ENCODE data around the gene FAM90A1. TPM values are rescaled to one million over a fixed set of nuclear protein-coding genes. Genes with fewer than 3 reads are reported as not detected.
"Not testable (repeated sequence)": the region's sequence is repeated elsewhere in the genome, so short reads cannot be mapped to it uniquely, and the experiment has no call there.

FAM90A1 gene, protein sequence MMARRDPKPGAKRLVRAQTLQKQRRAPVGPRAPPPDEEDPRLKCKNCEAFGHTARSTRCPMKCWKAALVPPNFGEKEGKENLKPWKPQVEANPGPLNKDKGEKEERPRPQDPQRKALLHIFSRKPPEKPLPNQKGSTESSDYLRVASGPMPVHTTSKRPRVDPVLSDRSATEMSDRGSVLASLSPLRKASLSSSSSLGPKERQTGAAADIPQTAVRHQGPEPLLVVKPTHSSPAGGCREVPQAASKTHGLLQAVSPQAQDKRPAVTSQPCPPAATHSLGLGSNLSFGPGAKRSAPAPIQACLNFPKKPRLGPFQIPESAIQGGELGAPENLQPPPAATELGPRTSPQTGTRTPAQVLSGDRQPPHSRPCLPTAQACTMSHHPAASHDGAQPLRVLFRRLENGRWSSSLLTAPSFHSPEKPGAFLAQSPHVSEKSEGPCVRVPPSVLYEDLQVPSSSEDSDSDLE
- 0.91 TPM for polyA plus RNA-seq
- long read RNA-seq, donor 1 = 0 reads
- long read RNA-seq, donor 2 = 0 reads
- long read RNA-seq, donor 3 = 0 reads
- long read RNA-seq, donor 4 = 0 reads
- long read RNA-seq, donor 5 = 0 reads
- long read RNA-seq, donor 6 = 0 reads
- long read RNA-seq, donor 7 = 0 reads
- long read RNA-seq, donor 8 = 0 reads
- long read RNA-seq, donor 9 = 0 reads
- long read RNA-seq, donor 10 = 0 reads
- long read RNA-seq, donor 11 = 0 reads

DNA sequence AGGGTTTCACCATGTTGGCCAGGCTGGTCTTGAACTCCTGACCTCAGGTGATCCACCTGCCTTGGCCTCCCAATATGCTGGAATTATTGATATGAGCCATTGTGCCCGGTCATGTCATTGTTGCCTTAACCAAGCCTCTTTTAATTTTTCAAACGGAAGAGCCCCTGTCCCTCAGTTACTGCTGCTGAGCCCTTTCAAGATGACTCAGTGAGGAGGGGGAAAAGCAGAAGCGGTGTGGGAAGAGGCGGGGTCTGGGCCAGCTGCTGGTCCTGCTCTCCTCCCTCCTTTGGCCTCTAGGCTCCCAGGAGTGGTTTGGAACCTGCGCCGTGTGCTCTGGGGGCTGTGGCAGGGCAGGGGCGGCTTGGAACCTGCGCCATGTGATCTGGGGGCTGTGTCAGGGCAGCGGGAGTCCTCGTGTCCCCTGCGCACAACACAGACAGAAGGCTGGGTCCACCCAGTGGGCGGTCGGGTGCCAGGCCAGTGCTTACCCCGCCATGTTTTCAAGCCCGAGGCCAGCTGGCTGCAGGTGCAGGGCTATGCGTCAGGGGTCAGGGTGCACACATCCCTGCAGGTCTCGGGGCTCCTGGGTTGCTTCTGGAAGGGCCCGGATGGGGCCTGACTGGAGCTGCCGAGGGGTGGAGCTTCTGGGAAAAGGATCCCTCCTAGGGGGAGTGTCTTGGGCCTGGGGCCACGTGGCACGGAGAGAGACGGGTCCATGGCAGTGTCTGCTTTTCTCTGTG, at the start of gene FAM90A1:
TSS of gene FAM90A1 (minus strand) at position 627 of the 740 bp plus-strand sequence. CDS start 2,786 bp downstream, outside the sequence.
- not testable (repeated sequence) for H3K27ac ChIP-seq (ENCODE audit: low read length); H3K4me1 ChIP-seq (ENCODE audit: control insufficient read depth, insufficient read depth, low read length); H3K9me3 ChIP-seq (ENCODE audit: control insufficient read depth, low read depth, low read length); H3K36me3 ChIP-seq (ENCODE audit: control insufficient read depth, insufficient read depth, low read length); H3K27me3 ChIP-seq (ENCODE audit: control insufficient read depth, insufficient read depth, low read length)
- DNase-seq = peak; percentile 46 to 47
- no CpG with 5 or more reads among the region's 22 CpGs for WGBS (ENCODE audit: insufficient coverage, low lambda C conversion rate)
- H3K4me3 ChIP-seq (ENCODE audit: low read length) = peak within 1 kb of the TSS; percentile 23

- H3K4me1 ChIP-seq (ENCODE audit: control insufficient read depth, insufficient read depth, low read length); DNase-seq; H3K4me3 ChIP-seq (ENCODE audit: low read length); H3K27ac ChIP-seq (ENCODE audit: low read length); H3K27me3 ChIP-seq (ENCODE audit: control insufficient read depth, insufficient read depth, low read length); H3K36me3 ChIP-seq (ENCODE audit: control insufficient read depth, insufficient read depth, low read length); H3K9me3 ChIP-seq (ENCODE audit: control insufficient read depth, low read depth, low read length): not testable (repeated sequence)
- WGBS (ENCODE audit: insufficient coverage, low lambda C conversion rate) = no CpG with 5 or more reads among the region's 2 CpGs
Observed at GRCh38 chr12:8276397-8276796, 49.0 kb upstream of the FAM90A1 start.

DNA sequence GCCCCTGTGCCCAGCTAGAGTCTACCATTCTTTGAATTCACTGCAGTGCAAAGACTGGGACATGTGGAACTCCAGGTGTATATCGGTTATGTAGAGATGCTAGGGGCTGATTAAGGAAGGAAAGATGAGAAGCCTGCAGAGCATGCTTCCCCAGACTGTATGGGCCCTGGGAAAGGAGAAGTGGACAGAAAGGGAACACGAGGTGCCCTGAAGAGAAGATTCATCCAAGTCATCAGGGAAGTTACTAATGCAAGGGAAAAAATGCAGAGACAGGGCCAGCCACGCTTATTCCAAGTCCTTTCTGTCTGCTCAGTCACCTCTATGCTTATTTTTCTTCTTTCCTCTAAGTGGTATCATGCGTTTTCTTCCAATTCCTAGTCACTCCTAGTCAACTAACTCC, 39.3 kb upstream of the FAM90A1 start:
- 94% methylated on average over 2 of the region's 4 CpGs for WGBS (ENCODE audit: insufficient coverage, low lambda C conversion rate)

GRCh38 chr12:8264236-8264635, 36.8 kb upstream of the FAM90A1 start:
- not testable (repeated sequence) for H3K27ac ChIP-seq (ENCODE audit: low read length)
- 78% methylated on average over 4 of the region's 7 CpGs for WGBS (ENCODE audit: insufficient coverage, low lambda C conversion rate)

More for the DNA sequence above, 39.3 kb upstream of the FAM90A1 start:
- H3K27ac ChIP-seq (ENCODE audit: low read length); H3K27me3 ChIP-seq (ENCODE audit: control insufficient read depth, insufficient read depth, low read length); DNase-seq; H3K4me1 ChIP-seq (ENCODE audit: control insufficient read depth, insufficient read depth, low read length); H3K4me3 ChIP-seq (ENCODE audit: low read length); H3K9me3 ChIP-seq (ENCODE audit: control insufficient read depth, low read depth, low read length); H3K36me3 ChIP-seq (ENCODE audit: control insufficient read depth, insufficient read depth, low read length): not testable (repeated sequence)

GRCh38 chr12:8261111-8261554, 33.7 kb upstream of the FAM90A1 start:
- not testable (repeated sequence) for H3K36me3 ChIP-seq (ENCODE audit: control insufficient read depth, insufficient read depth, low read length); H3K4me3 ChIP-seq (ENCODE audit: low read length); H3K27me3 ChIP-seq (ENCODE audit: control insufficient read depth, insufficient read depth, low read length); H3K27ac ChIP-seq (ENCODE audit: low read length); DNase-seq; H3K9me3 ChIP-seq (ENCODE audit: control insufficient read depth, low read depth, low read length); H3K4me1 ChIP-seq (ENCODE audit: control insufficient read depth, insufficient read depth, low read length)
- no CpG with 5 or more reads among the region's 14 CpGs for WGBS (ENCODE audit: insufficient coverage, low lambda C conversion rate)

More at GRCh38 chr12:8264236-8264635, 36.8 kb upstream of the FAM90A1 start:
- H3K4me1 ChIP-seq (ENCODE audit: control insufficient read depth, insufficient read depth, low read length); H3K27me3 ChIP-seq (ENCODE audit: control insufficient read depth, insufficient read depth, low read length); H3K4me3 ChIP-seq (ENCODE audit: low read length); DNase-seq; H3K9me3 ChIP-seq (ENCODE audit: control insufficient read depth, low read depth, low read length); H3K36me3 ChIP-seq (ENCODE audit: control insufficient read depth, insufficient read depth, low read length): not testable (repeated sequence)

GRCh38 chr12:8256356-8256755, 28.9 kb upstream of the FAM90A1 start:
- H3K4me1 ChIP-seq (ENCODE audit: control insufficient read depth, insufficient read depth, low read length); H3K27ac ChIP-seq (ENCODE audit: low read length); H3K36me3 ChIP-seq (ENCODE audit: control insufficient read depth, insufficient read depth, low read length); DNase-seq; H3K27me3 ChIP-seq (ENCODE audit: control insufficient read depth, insufficient read depth, low read length); H3K4me3 ChIP-seq (ENCODE audit: low read length); H3K9me3 ChIP-seq (ENCODE audit: control insufficient read depth, low read depth, low read length): not testable (repeated sequence)
- no CpG with 5 or more reads among the region's 5 CpGs for WGBS (ENCODE audit: insufficient coverage, low lambda C conversion rate)

GRCh38 chr12:8254705-8255104, 27.3 kb upstream of the FAM90A1 start:
- not testable (repeated sequence) for H3K27ac ChIP-seq (ENCODE audit: low read length); H3K4me3 ChIP-seq (ENCODE audit: low read length); H3K36me3 ChIP-seq (ENCODE audit: control insufficient read depth, insufficient read depth, low read length); H3K27me3 ChIP-seq (ENCODE audit: control insufficient read depth, insufficient read depth, low read length); H3K4me1 ChIP-seq (ENCODE audit: control insufficient read depth, insufficient read depth, low read length); H3K9me3 ChIP-seq (ENCODE audit: control insufficient read depth, low read depth, low read length); DNase-seq
- 94% methylated on average over 2 of the region's 9 CpGs for WGBS (ENCODE audit: insufficient coverage, low lambda C conversion rate)

DNA sequence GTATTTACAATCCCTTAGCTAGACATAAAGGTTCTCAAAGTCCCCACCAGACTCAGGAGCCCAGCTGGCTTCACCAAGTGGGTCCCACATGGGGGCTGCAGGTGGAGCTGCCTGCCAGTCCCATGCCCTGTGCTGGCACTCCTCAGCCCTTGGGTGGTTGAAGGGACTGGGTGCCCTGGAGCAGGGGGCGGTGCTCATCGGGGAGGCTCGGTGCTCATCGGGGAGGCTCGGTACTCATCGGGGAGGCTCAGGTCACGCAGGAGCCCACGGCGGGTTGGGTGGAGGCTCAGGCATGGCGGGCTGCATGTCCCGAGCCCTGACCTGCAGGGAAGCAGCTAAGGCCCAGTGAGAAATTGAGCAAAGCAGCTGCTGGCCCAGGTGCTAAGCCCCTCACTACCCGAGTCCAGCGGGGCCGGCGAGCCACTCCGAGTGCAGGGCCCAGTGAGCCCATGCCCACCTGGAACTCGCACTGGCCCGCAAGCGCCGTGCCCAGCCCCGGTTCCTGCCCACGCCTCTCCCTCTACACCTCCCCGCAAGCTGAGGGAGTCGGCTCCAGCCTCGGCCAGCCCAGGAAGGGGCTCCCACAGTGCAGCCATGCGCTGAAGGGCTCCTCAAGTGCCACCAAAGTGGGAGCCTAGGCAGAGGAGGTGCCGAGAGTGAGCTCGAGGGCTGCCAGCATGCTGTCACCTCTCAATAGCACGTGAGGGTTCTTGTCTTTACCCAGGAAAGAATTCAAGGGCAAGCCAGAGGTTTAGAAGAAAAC, 24.8 kb upstream of the FAM90A1 start:
- not testable (repeated sequence) for H3K27me3 ChIP-seq (ENCODE audit: control insufficient read depth, insufficient read depth, low read length); DNase-seq; H3K9me3 ChIP-seq (ENCODE audit: control insufficient read depth, low read depth, low read length); H3K4me1 ChIP-seq (ENCODE audit: control insufficient read depth, insufficient read depth, low read length); H3K36me3 ChIP-seq (ENCODE audit: control insufficient read depth, insufficient read depth, low read length); H3K27ac ChIP-seq (ENCODE audit: low read length); H3K4me3 ChIP-seq (ENCODE audit: low read length)
- no CpG with 5 or more reads among the region's 29 CpGs for WGBS (ENCODE audit: insufficient coverage, low lambda C conversion rate)

GRCh38 chr12:8251616-8252015, 24.2 kb upstream of the FAM90A1 start:
- WGBS (ENCODE audit: insufficient coverage, low lambda C conversion rate) = no CpG with 5 or more reads among the region's 7 CpGs
- not testable (repeated sequence) for H3K9me3 ChIP-seq (ENCODE audit: control insufficient read depth, low read depth, low read length); H3K4me3 ChIP-seq (ENCODE audit: low read length); H3K27me3 ChIP-seq (ENCODE audit: control insufficient read depth, insufficient read depth, low read length); H3K4me1 ChIP-seq (ENCODE audit: control insufficient read depth, insufficient read depth, low read length); H3K27ac ChIP-seq (ENCODE audit: low read length); DNase-seq; H3K36me3 ChIP-seq (ENCODE audit: control insufficient read depth, insufficient read depth, low read length)
